Measurements from ENCODE around the gene DAB2IP. TPM values are rescaled to one million over a fixed set of nuclear protein-coding genes. Genes with fewer than 3 reads are reported as not detected.

The DAB2IP gene
- total and polyA plus RNA-seq, 2 experiments from 2014 or later = 8.9 to 42.8 TPM

- TF ChIP-seq ZNF114 (CRISPR knock-in tag; IDR thresholded peaks at IDR 0.05) (no peak), CTCF (conservative IDR thresholded peaks at IDR 0.05; ENCODE audit: low read depth in 2 of 2) (no peak), POLR2AphosphoS5 (IDR thresholded peaks at IDR 0.05; ENCODE audit: low read depth) (no peak)
These were observed 147.5 kb downstream of the DAB2IP start (continued) for GRCh38 chr9:121798941-121799340.

GRCh38 chr9:121800376-121800775 lies 148.9 kb downstream of the DAB2IP start:
- ATAC-seq (no peak), DNase-seq (ENCODE audit: low spot score) (no peak)
- Mint-ChIP-seq H3K27ac (no peak overlapping the region), H3K36me3 (ENCODE audit: low read depth) (peaks cover 2% of the 10 kb centered on the region; the same call in 2 of the 3 replicates), H3K27me3 (ENCODE audit: insufficient read depth, low read depth, poor library complexity) (no peaks in the 10 kb centered on the region), H3K4me1 (peaks cover 14% of the 10 kb centered on the region), H3K4me3 (no peak overlapping the region), H3K9me3 (peaks cover 12% of the 10 kb centered on the region; the same call in 2 of the 3 replicates)
- Histone ChIP-seq H3K36me3 (ENCODE audit: insufficient read depth) (no peaks in the 10 kb centered on the region), H3K4me1 (ENCODE audit: insufficient read depth) (peaks cover 21% of the 10 kb centered on the region), H3K27me3 (ENCODE audit: insufficient read depth) (no peaks in the 10 kb centered on the region), H2AFZ (no peak overlapping the region), H3F3A (replicated peaks; ENCODE audit: low read depth) (no peaks in the 10 kb centered on the region), H3K79me2 (replicated peaks; ENCODE audit: insufficient read depth) (no peaks in the 10 kb centered on the region), H3K4me3 (no peak overlapping the region), H4K20me1 (replicated peaks; ENCODE audit: insufficient read depth) (no peaks in the 10 kb centered on the region), H3K27ac (ENCODE audit: low read depth) (no peak overlapping the region), H3K4me2 (no peak overlapping the region), H3K9me2 (ENCODE audit: insufficient read depth) (no peaks in the 10 kb centered on the region)
- TF ChIP-seq JUNB (IDR thresholded peaks at IDR 0.05; ENCODE audit: unreplicated experiment) (no peak), CREB1 (CRISPR knock-in tag; IDR thresholded peaks at IDR 0.05; ENCODE audit: low read depth) (no peak), EZH2phosphoT487 (IDR thresholded peaks at IDR 0.05; ENCODE audit: unreplicated experiment) (no peak), ZNF462 (CRISPR knock-in tag; IDR thresholded peaks at IDR 0.05) (no peak), POLR2AphosphoS5 (IDR thresholded peaks at IDR 0.05; ENCODE audit: low read depth) (no peak), CTCF (conservative IDR thresholded peaks at IDR 0.05; ENCODE audit: low read depth in 2 of 2) (no peak), ZNF331 (CRISPR knock-in tag; IDR thresholded peaks at IDR 0.05; ENCODE audit: low read depth) (no peak), ETS1 (IDR thresholded peaks at IDR 0.05) (no peak), EZH2 (IDR thresholded peaks at IDR 0.05; ENCODE audit: low read depth, unreplicated experiment) (no peak)

Measured in GM23338 (cell line).